HepG2 (cell line): Measurements from ENCODE around the gene CDH22. TPM values are rescaled to one million over a fixed set of nuclear protein-coding genes. Genes with fewer than 3 reads are reported as not detected.
A peak's percentile ranks its signal among the peaks of the same experiment; 100 is the strongest.

Experiments
- AGO1 ChIP-seq: fragments of 200-400 bp; formaldehyde crosslinking; IDR thresholded peaks from 2 replicates; pipeline ENCODE4 v1.6.1; 2017; ENCODE audit warnings: mild to moderate bottlenecking, low read depth, low read length, moderate library complexity; ENCODE audit not compliant: poor library complexity, severe bottlenecking
- CERS6 ChIP-seq: sonication (generic); formaldehyde crosslinking; IDR thresholded peaks from 2 replicates; pipeline ENCODE4 v1.5.0; 2020; ENCODE audit warnings: missing genetic modification reagents
- CTCF ChIP-seq: sonication (generic); formaldehyde crosslinking; IDR thresholded peaks from 2 replicates; pipeline ENCODE4 v1.5.0; 2020; ENCODE audit warnings: mild to moderate bottlenecking, missing genetic modification reagents, moderate library complexity
- FOXO1 ChIP-seq: sonication (generic); formaldehyde crosslinking; IDR thresholded peaks from 2 replicates; pipeline ENCODE4 v1.4.0; 2020; ENCODE audit warnings: missing genetic modification reagents
- HNRNPLL ChIP-seq: fragments of 200-400 bp; formaldehyde crosslinking; IDR thresholded peaks from 2 replicates; pipeline ENCODE4 v1.6.1; 2017; ENCODE audit warnings: mild to moderate bottlenecking, low read depth, low read length; ENCODE audit not compliant: poor library complexity, severe bottlenecking
- HOMEZ ChIP-seq: IDR thresholded peaks from 2 replicates; pipeline ENCODE4 v1.6.1; 2016; ENCODE audit warnings: low read depth
- MTA3 ChIP-seq: sonication (generic); formaldehyde crosslinking; IDR thresholded peaks from 2 replicates; pipeline ENCODE4 v1.4.0; 2020; ENCODE audit warnings: missing genetic modification reagents
- PATZ1 ChIP-seq: sonication (generic); formaldehyde crosslinking; IDR thresholded peaks from 2 replicates; pipeline ENCODE4 v1.4.0; 2020; ENCODE audit warnings: missing genetic modification reagents
- PITX1 ChIP-seq: sonication (generic); formaldehyde crosslinking; IDR thresholded peaks from 2 replicates; pipeline ENCODE4 v1.5.1; 2020; ENCODE audit warnings: mild to moderate bottlenecking, missing genetic modification reagents
- RBM39 ChIP-seq: fragments of 200-400 bp; formaldehyde crosslinking; IDR thresholded peaks from one replicate; pipeline ENCODE4 v1.6.1; 2018; ENCODE audit warnings: antibody characterized with exemption, mild to moderate bottlenecking, low read depth, low read length; ENCODE audit not compliant: poor library complexity, severe bottlenecking
- STAG1 ChIP-seq: sonication (generic); formaldehyde crosslinking; IDR thresholded peaks from 2 replicates; pipeline ENCODE4 v1.4.0; 2020; ENCODE audit warnings: missing genetic modification reagents
- ZBTB7B ChIP-seq: sonication (generic); formaldehyde crosslinking; IDR thresholded peaks from 2 replicates; pipeline ENCODE4 v1.4.0; 2020; ENCODE audit warnings: missing genetic modification reagents
- ZNF674 ChIP-seq: sonication (generic); formaldehyde crosslinking; IDR thresholded peaks from 2 replicates; pipeline ENCODE4 v1.5.0; 2020; ENCODE audit warnings: low read depth, mild to moderate bottlenecking, missing genetic modification reagents
- ZNF687 ChIP-seq: sonication (generic); formaldehyde crosslinking; IDR thresholded peaks from 2 replicates; pipeline ENCODE4 v1.5.1; 2020; ENCODE audit warnings: mild to moderate bottlenecking, missing genetic modification reagents, moderate library complexity
- ZNF777 ChIP-seq: sonication (generic); formaldehyde crosslinking; IDR thresholded peaks from 2 replicates; pipeline ENCODE4 v1.4.0; 2020; ENCODE audit warnings: missing genetic modification reagents
- polyA plus RNA-seq, 8 experiments: library from polyadenylated mRNA; depleted of rRNA in 3 of 8; stranded (reverse) in 7 of 8; unstranded in 1 of 8; fragments of >200 nt; fragmentation: Illumina TruSeq in 4 of 8; extraction: Trizol in 4 of 8; gene quantifications; 2 replicates each; pipeline versions ENCODE4 v1.2.1 to v1.2.3, GENCODE V29; 2011 to 2016; ENCODE audit warnings: low read depth in 4 of 8, missing spikeins in 1 of 8, mixed read lengths in 1 of 8; ENCODE audit not compliant: insufficient read depth in 1 of 8
- total RNA-seq, 5 experiments: library from RNA; depleted of rRNA; stranded (reverse); fragments of >200 nt; fragmentation: Illumina TruSeq; extraction: Trizol; gene quantifications; 2 replicates each; pipeline ENCODE4 v1.2.3, GENCODE V29; 2016; ENCODE audit warnings: low read depth in 1 of 5

The CDH22 gene
- total and polyA plus RNA-seq, 2 of the 13 experiments (the other 11 are each of a cell fraction or from before 2014, with no cell fraction given): not detected

GRCh38 chr20:46128310-46129151 is 179.8 kb downstream of the CDH22 start (continued):
- 0 out of 2 replicates have a peak, but pooled peaks have one; percentile 10 for TF ChIP-seq PITX1 (CRISPR knock-in tag)
- no peak for TF ChIP-seq ZNF674 (CRISPR knock-in tag)
- no peak for TF ChIP-seq HOMEZ (CRISPR knock-in tag)
- TF ChIP-seq MTA3 (CRISPR knock-in tag): no peak
- peak; percentile 39 for TF ChIP-seq HNRNPLL
- TF ChIP-seq ZNF687 (CRISPR knock-in tag): peak; percentile 14; the same call in 1 of the 2 replicates
- no peak for TF ChIP-seq CERS6 (CRISPR knock-in tag)
- peak; percentile 74 for TF ChIP-seq PATZ1
- peak; percentile 78 for TF ChIP-seq CTCF
- peak; percentile 53; the same call in 1 of the 2 replicates for TF ChIP-seq ZNF777 (CRISPR knock-in tag)
- TF ChIP-seq AGO1: peak; percentile 42
- TF ChIP-seq STAG1 (CRISPR knock-in tag): peak; percentile 75
- peak; percentile 47 for TF ChIP-seq RBM39
- 0 out of 2 replicates have a peak, but pooled peaks have one; percentile 9 for TF ChIP-seq FOXO1 (CRISPR knock-in tag)
- TF ChIP-seq ZBTB7B (CRISPR knock-in tag): peak; percentile 42; the same call in 1 of the 2 replicates
